ENCODE measurements around the gene LYPD6B. TPM values are rescaled to one million over a fixed set of nuclear protein-coding genes. Genes with fewer than 3 reads are reported as not detected.

LYPD6B gene
- total and polyA plus RNA-seq, 2 experiments from 2014 or later = 16.8 to 26.0 TPM

DNA sequence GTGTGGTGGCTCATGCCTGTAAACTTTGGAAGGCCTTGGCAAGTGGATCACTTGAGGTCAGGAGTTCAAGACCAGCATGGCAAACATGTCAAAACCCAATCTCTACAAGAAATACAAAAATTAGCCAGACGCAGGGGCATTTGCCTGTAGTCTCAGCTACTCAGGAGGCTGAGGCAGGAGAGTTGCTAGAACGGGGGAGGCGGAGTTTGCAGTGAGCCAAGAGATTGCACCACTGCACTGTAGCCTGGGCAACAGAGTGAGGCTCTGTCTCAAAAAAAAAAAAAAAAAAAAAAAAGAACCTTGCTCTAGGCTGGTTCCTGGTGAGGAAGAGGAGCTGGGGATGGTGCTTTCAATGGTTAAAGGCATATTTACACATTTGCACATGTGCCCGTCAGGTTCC, 129.4 kb downstream of the LYPD6B start:
- no peaks in the 10 kb centered on the region for H3K27me3 ChIP-seq
- H2AFZ ChIP-seq = no peak overlapping the region
- no peaks in the 10 kb centered on the region for H4K20me1 ChIP-seq (ENCODE audit: insufficient read depth, poor library complexity, severe bottlenecking)
- no peak overlapping the region for H3K4me3 ChIP-seq
- no peaks in the 10 kb centered on the region for H3K36me3 ChIP-seq (replicated peaks; ENCODE audit: insufficient read depth, low read depth)
- H3K4me1 ChIP-seq (ENCODE audit: insufficient read depth) = peaks cover 12% of the 10 kb centered on the region
- no peak for TF ChIP-seq EZH2 (IDR thresholded peaks at IDR 0.05; ENCODE audit: borderline replicate concordance)
- no peaks in the 10 kb centered on the region for H3K79me2 ChIP-seq
- WGBS (ENCODE audit: low lambda C conversion rate, missing lambda C conversion rate) = 59% methylated on average over 4 of the region's 4 CpGs
- no peak overlapping the region for H3K27ac ChIP-seq
- no peak overlapping the region for H3K4me2 ChIP-seq
- no peaks in the 10 kb centered on the region for H3K9me2 ChIP-seq (replicated peaks; ENCODE audit: insufficient read depth)
- no peaks in the 10 kb centered on the region for H3K9me3 ChIP-seq (ENCODE audit: low read depth)
- no peak for DNase-seq (ENCODE audit: low spot score)

DNA sequence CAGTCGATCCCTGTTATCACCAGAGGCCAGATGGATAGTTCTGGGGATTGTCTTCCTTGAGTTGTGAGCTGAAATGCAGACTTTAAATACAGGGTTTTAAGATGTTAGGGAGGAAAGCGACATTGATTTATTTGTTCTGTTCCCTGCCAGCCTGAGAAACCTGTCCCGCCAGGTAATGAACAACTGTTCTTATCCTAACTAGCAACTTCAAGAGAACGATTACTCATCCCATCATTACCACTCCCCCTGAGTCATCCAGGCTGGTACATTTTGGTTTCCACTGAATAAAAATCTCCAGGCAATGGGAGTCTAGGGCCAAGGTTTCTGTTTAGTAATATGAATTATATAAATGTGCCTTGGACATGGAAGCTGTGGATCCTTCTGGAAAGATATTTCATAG, 131.2 kb downstream of the LYPD6B start:
- Histone ChIP-seq H3K79me2 (peaks cover 2% of the 10 kb centered on the region), H3K9me2 (replicated peaks; ENCODE audit: insufficient read depth) (no peaks in the 10 kb centered on the region), H3K27me3 (no peaks in the 10 kb centered on the region), H2AFZ (no peak overlapping the region), H3K4me1 (ENCODE audit: insufficient read depth) (peaks cover 12% of the 10 kb centered on the region), H3K4me3 (no peak overlapping the region), H3K36me3 (replicated peaks; ENCODE audit: insufficient read depth, low read depth) (no peaks in the 10 kb centered on the region), H3K4me2 (peak overlapping the region; percentile 26), H3K27ac (peak overlapping the region; percentile 83), H3K9me3 (ENCODE audit: low read depth) (no peaks in the 10 kb centered on the region), H4K20me1 (ENCODE audit: insufficient read depth, poor library complexity, severe bottlenecking) (no peaks in the 10 kb centered on the region)
- no peak for TF ChIP-seq EZH2phosphoT487 (IDR thresholded peaks at IDR 0.05; ENCODE audit: low read depth, severe bottlenecking, unreplicated experiment)
- WGBS (ENCODE audit: low lambda C conversion rate, missing lambda C conversion rate) = 21% methylated on average over 4 of the region's 4 CpGs
- DNase-seq (ENCODE audit: low spot score) = peak; percentile 78

DNA sequence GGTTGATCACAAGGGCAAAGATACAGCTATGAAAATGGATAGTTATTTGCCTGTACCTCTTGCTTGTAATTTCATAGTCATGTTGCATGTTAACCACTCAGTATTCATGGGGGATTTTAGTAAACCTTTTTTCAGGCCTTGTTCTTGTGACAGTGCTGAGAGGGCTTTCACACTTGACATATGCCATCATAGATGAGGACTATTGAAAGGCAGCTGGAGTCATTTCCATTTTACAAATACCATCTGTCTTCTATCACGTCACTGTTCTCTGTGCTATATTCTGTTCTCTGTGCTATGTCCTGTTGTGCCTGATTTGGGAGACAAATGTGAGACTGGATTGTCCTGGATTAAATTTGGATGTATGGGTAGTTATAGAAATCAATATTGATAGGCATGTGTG, 131.7 kb downstream of the LYPD6B start:
- Histone ChIP-seq H3K9me2 (replicated peaks; ENCODE audit: insufficient read depth) (no peaks in the 10 kb centered on the region), H2AFZ (no peak overlapping the region), H3K4me3 (no peak overlapping the region), H4K20me1 (ENCODE audit: insufficient read depth, poor library complexity, severe bottlenecking) (no peaks in the 10 kb centered on the region), H3K27ac (peak overlapping the region; percentile 83), H3K9me3 (ENCODE audit: low read depth) (no peaks in the 10 kb centered on the region), H3K4me2 (no peak overlapping the region), H3K4me1 (ENCODE audit: insufficient read depth) (peaks cover 12% of the 10 kb centered on the region), H3K27me3 (no peaks in the 10 kb centered on the region), H3K36me3 (replicated peaks; ENCODE audit: insufficient read depth, low read depth) (no peaks in the 10 kb centered on the region), H3K79me2 (peaks cover 2% of the 10 kb centered on the region)
- DNase-seq (ENCODE audit: low spot score) = no peak
- 81% methylated on average over 1 of the region's 1 CpG for WGBS (ENCODE audit: low lambda C conversion rate, missing lambda C conversion rate)
- TF ChIP-seq, protein P1, sequence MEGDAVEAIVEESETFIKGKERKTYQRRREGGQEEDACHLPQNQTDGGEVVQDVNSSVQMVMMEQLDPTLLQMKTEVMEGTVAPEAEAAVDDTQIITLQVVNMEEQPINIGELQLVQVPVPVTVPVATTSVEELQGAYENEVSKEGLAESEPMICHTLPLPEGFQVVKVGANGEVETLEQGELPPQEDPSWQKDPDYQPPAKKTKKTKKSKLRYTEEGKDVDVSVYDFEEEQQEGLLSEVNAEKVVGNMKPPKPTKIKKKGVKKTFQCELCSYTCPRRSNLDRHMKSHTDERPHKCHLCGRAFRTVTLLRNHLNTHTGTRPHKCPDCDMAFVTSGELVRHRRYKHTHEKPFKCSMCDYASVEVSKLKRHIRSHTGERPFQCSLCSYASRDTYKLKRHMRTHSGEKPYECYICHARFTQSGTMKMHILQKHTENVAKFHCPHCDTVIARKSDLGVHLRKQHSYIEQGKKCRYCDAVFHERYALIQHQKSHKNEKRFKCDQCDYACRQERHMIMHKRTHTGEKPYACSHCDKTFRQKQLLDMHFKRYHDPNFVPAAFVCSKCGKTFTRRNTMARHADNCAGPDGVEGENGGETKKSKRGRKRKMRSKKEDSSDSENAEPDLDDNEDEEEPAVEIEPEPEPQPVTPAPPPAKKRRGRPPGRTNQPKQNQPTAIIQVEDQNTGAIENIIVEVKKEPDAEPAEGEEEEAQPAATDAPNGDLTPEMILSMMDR (IDR thresholded peaks at IDR 0.05; ENCODE audit: poor library complexity) = no peak
- TF ChIP-seq EZH2 (IDR thresholded peaks at IDR 0.05; ENCODE audit: borderline replicate concordance) = no peak
- no peak for TF ChIP-seq EZH2phosphoT487 (IDR thresholded peaks at IDR 0.05; ENCODE audit: low read depth, severe bottlenecking, unreplicated experiment)

DNA sequence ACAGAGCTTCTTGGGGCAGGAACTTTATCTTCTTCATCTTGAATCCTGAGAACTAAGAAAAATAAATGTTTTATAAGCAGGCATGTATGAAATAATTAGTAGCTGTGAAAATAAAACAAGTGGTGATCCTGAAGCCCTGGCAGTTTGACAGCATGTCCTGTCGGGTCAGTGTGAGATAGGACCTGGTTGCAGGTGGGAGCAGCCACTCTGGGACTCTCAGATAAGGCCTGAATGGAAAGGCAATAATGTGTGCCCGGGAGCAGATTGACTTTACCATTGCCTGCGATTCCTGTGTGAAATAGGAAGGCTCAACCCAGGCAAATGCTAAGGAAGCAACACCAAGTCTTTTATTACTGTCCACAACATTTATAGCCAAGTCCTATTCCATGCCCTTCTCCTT, 132.4 kb downstream of the LYPD6B start:
- TF ChIP-seq, protein P1 (IDR thresholded peaks at IDR 0.05; ENCODE audit: poor library complexity) = no peak
- TF ChIP-seq EZH2phosphoT487 (IDR thresholded peaks at IDR 0.05; ENCODE audit: low read depth, severe bottlenecking, unreplicated experiment) (no peak), EZH2 (IDR thresholded peaks at IDR 0.05; ENCODE audit: borderline replicate concordance) (no peak)
- WGBS (ENCODE audit: low lambda C conversion rate, missing lambda C conversion rate) = 30% methylated on average over 3 of the region's 3 CpGs
- Histone ChIP-seq H3K36me3 (replicated peaks; ENCODE audit: insufficient read depth, low read depth) (no peaks in the 10 kb centered on the region), H3K27me3 (no peaks in the 10 kb centered on the region), H3K4me1 (ENCODE audit: insufficient read depth) (peaks cover 12% of the 10 kb centered on the region), H4K20me1 (ENCODE audit: insufficient read depth, poor library complexity, severe bottlenecking) (no peaks in the 10 kb centered on the region), H3K4me3 (no peak overlapping the region), H2AFZ (no peak overlapping the region), H3K4me2 (no peak overlapping the region), H3K27ac (peak overlapping the region; percentile 83), H3K9me2 (replicated peaks; ENCODE audit: insufficient read depth) (no peaks in the 10 kb centered on the region), H3K79me2 (peaks cover 2% of the 10 kb centered on the region), H3K9me3 (ENCODE audit: low read depth) (no peaks in the 10 kb centered on the region)
- no peak for DNase-seq (ENCODE audit: low spot score)

Data from hepatocyte (in vitro differentiated cells).